NOMO-1 (cell line): ENCODE results near the gene NHSL2.
A peak's percentile ranks its signal among the peaks of the same experiment; 100 is the strongest.

Experiments
- DNase-seq, 2 experiments: peaks; one replicate each; lab custom pipeline; 2025; ENCODE audit not compliant: unreplicated experiment in 2 of 2; lab: John Stamatoyannopoulos, UW

Gene NHSL2

DNA sequence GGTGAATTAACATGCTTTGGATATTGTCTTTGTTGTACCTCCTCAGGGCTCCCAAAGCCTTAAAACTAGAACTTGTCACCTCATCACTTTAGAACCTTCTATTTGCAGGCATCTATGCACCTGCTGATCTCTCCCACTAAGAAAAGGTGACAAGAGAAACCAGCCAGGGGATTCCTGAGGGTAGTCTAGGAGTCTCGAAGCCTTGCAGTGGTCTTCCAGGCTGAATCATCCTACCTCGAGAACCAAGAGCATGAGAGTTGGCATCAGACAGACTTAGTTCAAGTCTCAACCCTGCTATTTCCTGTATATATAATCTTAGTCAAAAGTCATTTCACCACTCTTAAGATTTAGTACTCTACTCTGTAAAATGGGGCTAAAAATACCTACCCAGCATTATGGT lies 191.5 kb downstream of the NHSL2 start:
- DNase-seq: no peak

DNA sequence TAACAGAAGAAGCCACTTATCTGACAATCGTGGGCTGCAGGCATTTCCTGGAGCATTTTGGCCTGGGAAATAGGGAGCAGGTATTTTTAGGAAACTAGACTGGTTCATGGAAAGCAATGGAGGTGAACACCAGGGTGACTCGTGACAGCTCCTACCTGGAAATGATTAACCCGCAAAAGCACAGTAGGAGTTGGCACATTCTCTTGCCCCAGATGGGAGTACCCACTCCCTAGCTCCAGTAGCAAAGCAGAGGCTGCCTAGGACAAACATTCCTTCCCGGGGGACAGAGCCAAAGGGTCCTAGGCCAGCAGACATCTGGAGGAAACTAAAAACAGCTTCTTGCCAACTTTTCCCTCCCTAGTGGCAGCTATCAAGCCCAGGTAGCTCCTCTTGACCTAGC lies 192.1 kb downstream of the NHSL2 start:
- no peak for DNase-seq

DNA sequence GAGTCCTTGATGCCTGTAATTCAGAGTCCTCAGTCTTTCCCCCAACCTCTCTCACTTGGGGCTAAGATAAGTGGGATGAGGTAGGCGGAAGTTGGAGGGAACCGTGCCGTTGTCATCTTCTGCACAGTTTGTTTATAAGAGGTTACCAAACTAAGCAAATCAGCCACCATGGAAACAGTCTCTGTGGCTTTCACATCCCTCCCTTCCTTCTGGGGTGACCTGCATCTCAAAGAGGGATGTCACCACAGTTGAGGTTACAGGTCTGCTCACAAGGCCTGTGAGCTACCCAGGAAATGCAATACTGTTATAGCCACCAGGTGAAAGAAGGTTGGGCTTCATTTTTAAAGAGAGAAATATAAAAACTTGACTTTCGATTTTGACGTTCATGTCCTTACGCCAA lies 194.8 kb downstream of the NHSL2 start:
- peak in 1 of 2 experiments; percentile 6 for DNase-seq

DNA sequence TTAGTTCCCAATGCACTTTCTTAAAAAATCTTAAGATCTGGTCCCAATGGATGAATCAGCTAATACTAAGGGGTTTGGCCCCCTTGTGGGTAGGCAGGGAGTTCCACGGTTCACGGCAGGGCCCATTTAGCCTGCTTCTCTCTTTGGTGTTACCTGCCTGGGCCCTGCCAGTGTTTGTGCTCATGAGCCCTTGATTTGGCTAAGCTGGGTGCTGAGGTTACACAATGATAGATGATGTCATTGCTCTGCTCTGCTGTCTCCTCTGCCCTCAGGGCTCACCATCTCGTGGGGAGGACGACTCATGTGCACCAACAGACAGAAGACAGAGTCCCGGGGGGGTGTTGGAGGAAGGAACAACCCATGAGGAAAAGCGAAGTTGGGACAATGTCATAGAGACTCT lies 196.7 kb downstream of the NHSL2 start:
- no peak for DNase-seq

DNA sequence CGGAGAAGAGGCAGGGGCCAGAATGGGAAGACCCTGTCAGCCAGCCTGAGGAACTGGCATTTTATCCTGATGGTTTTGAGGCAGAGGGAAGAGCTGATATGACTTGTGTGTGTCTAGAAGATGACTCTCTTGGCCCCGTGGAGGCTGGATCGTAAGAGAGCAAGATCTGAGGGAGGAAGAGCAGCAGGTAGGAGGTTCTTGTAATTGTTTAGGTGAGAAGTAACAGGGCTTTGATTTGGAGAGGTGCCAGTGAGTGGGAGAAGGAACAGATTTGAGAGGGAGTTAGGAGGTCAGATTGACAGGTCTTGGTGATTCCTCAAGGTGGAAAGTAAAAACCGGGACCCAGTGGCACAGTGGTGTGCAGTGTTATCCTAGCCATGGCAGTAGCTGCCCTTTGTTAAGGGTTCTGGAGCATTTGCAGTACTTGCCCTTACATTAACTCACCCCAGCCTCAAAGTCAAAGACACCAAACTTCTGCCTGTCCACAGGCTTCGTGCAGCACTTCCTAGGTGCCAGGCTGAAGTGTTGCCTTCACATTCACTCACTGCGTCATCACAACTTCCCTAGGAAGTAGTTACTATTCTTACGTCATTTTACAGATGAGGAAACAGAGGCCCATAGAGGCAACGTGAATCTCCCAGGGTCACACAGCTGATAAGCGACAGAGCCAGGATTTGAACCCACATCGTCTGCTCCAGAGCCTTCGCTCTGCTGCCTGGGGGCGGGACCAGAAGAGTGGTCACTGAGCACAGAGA lies 197.4 kb downstream of the NHSL2 start:
- no peak for DNase-seq

DNA sequence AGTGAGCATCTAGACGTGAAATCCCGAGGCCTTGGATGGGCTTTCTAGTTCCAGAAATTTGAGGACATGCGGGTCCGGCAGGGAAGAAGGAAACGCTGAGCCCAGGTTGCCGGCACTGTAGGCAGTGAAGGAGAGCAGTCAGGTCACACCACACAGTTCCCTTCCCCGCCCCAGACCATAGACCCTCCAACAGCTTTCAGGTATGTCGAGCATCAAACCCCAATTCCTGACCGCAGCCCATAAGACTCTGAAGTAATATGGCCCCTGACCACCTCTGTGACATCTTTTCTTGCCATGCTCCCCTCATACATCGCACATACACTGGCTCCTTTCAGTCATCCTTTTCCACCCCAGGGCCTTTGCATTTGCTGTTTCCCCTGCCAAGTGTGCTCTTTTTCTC lies 198.0 kb downstream of the NHSL2 start:
- no peak for DNase-seq

DNA sequence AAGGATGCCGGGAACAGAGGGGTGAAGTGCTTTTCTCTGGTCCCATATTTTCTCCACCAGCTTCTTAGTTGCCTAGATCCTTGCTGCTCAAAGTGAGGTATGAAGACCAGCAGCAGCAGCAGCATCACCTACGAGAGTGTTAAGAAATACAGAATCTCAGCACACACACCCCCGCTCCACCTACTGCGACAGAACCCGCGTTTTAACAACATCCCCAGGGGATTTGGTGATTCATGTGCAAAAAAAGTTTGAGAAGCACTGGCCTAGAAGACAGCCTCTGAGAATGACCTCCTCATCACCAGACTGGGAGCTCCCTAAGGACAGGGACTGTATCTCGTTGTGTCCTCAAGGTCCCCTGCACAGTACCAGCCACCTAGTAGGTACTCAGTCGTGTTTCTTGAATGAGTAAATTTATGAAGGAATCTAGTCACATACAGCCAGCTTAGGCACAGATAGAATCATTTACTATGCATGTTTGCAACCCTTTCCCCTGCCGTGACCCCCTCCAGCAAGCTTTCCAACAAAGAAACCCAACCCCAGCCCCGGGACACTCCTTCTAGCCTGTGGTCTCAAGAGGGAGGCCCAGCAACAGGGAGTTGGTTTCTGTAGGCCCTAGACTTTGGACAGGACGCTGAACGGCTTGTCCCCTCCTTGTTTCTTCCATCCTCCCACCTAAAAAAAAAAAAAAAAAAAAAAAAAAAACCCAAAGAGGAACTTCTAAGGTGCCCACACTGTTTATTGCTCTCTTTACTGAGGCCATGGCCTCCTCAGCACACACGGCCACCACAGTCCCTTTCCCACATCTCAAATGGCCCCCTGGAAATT lies 199.6 kb downstream of the NHSL2 start:
- DNase-seq: peak in 1 of 2 experiments; percentile 31

DNA sequence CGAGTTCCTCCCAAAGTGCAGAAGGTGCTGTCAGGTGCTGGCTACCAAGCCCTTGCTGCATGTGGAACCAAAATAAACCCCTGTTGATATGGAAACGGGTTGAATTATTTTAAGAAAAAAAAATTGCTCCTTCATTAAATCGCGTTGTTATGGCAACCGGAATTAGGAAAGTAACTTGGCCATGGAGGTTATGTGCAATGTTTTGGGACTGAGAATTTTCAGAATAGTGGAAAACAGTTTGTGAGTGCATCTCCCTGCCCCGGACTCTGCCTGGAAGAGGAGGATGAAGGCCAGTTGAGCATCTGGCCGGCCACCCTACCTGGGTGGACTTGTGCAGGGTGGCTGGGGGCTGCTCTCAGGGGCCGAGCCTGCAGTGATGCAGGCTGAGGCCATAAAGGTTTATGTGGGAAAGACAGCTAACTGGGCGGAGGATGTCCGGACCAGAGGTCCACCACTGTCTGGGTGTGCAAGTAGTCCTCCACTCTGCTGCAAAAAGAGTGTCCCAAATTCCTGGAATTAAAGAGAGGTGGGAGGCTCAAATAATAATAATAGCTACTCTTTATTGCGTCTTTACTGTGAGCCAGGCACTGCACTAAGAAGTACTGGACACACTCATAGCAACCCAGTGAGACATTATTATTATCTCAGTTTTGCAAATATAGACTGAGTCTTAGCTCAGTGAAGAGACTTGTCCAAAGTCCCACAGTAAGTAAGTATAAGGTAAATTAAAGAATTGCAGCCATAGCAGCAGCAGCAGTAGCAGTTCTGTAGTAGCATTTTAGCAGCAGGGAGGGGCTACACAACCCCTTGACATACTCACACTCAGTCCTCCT lies 200.4 kb downstream of the NHSL2 start:
- no peak for DNase-seq

DNA sequence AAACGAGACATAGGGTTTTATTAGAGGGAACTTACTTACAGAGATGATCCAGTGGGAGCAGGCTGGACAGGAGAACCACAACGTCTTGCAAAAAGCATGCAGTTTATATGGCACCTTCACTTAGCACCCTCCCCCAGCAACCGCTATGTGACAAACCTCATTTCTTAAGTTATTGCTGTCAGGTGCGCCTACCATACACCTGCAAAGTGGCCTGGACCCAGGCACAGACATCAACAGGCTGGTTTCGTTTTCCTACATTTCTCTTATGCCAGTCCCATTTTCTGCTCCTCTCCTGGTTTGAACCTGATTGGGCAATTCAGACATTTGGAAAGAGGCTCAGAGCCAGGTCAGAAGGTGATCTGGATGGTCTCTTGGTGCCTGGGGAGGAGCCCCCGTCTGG lies 202.8 kb downstream of the NHSL2 start:
- DNase-seq: no peak

DNA sequence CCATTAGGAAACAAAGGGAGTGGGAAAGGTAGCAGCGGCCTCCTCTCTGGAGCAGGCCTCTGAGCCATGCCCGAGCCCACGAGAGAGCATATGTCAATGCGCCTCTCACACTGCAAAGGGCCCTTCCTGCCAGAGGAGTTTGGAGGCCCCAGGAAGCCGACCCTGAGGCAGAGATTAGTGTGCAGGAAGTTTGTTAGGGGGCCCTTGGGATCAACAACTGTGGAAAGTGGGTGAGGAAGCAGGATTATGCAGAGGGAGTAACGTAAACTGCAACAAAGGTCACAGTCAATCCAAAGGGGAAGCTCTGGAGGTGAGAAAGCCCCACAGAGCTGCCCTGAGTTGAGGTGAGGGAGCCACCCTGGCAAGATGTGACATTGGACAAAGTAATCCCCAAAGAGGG lies 203.7 kb downstream of the NHSL2 start:
- no peak for DNase-seq

DNA sequence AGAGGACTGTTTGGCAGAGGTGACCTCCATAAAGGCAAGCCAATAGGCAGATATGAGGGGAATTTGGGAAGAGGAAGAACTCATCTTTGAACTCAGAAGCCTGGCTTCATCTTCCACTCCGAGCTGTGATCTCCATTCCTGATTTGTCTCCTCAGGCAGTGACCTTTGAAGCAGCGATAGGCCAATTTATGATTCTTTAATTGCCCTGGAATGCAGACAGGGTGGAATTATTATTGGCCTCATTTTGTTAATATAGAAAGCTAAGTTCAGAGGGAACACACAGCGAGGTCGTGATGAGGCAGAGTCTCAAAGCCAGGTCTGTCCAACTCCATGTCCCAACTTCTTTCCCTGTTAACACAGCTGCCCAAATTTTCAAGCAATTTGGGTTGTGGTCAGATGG lies 204.2 kb downstream of the NHSL2 start:
- DNase-seq: no peak

DNA sequence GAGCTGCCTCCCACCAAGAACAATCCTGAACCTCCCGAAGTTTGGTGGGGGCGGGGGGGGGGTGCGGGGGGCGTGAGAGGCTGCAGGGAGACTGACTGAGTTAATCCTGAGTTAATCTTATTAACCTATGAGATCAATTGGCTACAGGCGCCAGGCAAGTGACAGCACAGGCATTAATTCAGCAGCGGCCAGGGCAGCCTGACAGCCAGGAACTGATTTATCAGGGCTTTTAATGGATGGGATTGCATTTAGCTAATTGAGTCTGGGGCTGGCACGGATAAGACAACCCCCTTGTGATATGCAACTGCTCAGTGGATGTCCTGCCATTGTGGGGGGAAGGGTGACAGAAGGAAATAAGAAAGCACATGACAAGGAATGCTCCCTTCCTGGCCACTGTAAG lies 204.7 kb downstream of the NHSL2 start:
- DNase-seq: no peak

DNA sequence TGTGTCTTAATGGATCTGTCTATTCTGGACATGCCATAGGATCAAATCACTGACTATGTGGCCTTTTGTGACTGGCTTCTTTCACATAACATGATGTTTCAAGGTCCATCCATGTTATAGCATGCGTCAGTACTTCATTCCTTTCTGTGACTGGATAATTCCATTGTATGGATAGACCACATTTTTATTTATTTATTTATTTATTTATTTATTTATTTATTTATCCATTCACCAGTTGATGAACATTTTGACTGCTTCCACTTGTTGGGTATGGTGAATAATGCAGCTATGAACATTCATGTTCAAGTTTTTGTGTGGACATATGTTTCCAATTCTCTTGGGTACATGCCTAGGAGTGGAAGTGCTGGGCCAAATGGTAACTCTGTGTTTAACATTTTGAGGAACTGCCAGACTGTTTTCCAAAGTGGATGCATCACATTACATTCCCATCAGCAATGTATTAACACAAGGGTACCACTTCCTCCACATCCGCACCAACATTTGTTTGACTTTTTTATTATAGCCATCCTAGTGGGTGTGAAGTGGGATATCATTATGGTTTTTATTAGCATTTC lies 207.1 kb downstream of the NHSL2 start:
- no peak for DNase-seq

DNA sequence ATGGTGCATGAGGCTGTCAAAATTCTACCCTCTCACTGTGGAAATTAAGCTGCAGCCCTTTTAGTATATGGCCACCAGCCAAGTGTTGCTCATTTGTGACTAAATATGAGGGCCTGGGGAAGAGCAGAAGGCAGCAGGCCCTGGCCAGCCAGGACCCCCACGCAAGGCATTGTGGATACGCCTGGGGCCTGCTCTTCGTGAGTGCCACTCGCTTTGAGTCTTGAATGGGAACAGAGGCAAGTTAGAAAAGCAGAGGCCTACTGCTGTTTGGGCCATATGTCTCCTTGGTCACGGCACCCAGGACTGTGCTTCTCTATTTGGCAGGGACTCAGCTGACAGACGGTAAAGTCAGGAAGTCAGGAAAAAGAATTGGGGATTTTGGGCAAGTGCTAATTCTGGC lies 210.2 kb downstream of the NHSL2 start:
- no peak for DNase-seq

DNA sequence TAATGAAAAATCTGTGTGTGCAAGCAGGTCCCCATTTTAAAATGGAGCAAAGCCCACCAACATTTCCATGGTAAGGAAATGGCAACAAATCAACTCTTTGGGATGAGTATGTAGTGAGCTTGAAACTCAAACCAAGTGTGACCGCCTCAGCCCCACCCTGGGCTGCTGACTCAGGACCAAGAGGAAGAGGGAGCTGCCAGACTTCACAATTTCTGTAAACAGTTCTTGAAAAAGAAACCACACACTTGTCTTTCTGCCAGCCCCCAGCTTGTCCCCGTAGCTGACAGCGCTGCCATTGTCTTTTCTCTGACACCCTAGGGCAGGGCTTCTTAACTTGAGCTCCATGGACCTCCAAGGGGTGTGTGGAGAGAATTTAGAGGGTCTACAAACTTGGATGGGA lies 210.7 kb downstream of the NHSL2 start:
- peak; percentile 38 to 55 for DNase-seq

DNA sequence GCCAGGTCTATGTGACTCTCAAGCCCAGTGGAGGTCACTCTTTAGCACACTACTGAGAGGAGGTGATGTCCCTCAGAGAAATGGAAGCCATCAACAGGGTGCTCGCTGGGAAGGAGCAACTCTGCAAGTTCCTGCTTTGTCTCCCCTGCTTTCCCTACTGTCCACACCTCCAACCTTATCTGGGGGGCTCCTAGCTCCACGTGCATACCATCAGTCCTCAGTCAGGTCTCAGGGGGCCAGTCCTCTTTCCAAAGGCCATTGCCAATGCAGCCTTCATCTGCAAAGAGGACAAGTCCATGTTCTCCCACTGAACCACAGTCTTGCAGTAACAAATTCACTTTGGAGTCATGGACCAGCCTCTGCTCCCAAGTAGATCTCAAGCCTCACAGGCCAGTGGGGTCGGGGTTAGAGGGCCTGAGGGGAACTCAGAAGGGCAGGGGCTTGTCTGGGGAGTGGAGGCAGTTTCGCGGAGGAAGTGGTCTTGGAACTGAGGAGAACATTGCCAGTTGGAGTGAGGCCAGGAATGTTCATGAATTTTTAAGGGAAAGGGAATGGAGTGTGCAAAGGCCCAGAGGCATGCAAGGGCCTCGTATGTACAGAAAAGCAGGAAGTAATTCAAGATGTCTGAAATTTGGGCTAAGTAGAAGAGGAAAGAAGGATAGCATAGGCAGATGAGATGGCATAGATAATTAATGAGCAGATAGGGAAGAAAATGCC lies 212.1 kb downstream of the NHSL2 start:
- no peak for DNase-seq

DNA sequence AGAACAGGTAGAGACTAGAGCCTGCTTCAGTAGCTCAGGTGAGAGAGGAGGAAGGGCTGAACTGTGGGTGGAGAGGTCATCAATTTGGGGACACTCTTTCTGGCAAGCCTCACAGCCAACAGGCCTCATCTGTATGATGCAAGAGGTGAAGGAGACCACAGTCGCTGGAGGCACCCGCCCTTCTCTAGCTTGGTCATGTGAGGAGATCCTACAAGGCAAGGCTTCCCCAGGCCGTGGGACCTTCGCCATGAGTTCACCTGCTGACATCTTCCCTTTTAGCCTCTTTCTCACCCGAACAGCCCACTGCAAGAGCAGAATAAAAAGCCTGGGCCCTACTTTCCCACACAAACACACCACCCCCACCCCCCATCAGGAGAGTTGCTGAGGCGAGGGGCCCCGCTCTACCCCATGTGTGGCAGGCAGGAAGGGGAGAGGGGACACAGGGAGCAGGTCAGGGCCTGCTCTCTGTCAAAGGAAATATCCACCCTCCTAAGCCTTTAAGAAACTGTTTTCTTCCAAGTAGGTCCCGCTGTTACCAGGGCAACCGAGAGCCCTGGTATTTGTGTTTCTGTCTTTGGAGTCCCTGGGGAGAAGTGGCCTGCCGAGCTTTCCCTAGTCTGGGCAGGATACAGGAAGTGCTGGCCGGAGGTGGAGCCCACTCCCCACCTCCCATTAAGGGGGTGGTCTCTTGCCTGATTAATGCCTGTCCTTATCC lies 213.0 kb downstream of the NHSL2 start:
- peak; percentile 39 to 66 for DNase-seq

DNA sequence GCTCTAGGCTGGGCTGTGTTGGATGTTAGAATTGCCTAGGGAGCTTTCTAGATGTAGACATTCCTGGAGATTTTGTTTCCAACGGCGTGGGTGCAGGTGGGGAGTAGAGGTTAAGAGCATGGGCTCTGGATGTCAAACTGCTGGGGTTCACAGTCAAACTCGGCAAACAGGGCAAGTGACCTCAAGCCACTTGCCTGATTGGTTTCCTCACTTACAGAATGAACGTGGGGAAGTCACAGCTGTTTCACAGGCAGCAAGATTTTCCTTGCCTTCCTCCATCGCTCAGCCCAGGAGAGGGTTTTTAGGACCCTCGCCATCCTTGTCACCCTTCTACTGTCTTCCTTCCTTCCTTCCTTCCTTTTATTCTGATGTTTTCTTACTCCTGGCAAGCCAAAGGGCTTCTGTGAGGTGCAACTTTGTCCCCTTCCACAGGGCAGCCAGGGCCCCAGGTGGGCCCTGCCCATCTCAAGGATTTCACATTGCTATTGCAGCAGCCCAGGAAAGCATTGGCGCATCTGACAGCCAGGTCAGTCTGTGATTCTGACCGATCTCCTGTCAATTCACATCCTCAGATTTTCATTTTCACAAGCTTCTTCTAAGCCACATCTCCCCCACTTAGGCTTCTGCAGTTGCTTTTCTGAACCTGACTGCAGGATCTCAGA lies 214.0 kb downstream of the NHSL2 start:
- no peak for DNase-seq

DNA sequence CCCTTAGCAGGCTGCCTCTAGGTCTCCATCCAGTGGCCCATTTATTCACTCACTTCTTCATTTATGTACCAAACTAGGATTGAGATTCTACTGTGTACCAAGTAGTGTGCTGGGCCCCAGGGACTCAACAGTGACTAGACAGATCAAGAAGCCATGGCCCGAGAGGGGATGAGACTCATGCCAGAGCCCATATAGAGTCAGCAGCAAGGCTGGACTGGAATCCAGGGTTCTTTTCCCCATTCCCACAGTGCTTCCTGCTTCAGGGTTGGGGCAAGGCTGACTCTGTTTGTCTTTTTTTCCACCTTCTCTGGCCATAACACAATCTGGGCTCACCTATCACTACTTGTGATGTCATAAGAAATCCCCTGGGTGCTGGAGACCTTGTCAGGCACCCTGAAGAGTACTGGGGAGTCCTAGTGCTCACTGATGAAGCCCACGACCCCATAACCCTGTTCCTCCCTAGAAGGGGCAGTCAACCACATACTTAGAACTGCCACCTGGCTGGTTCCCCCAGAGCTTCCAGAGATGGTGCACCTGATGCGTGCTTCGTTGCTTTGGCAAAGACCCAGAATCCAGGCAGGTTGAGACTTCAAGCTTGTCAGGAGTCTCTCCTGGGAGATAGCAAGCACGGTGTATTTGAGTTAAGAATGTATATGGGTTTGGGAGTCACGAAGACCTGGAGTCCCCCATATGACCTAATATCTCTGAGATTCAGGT lies 214.8 kb downstream of the NHSL2 start:
- no peak for DNase-seq
